Occipital lobe (tissue), 2 donors: ENCODE results near the gene NID1. TPM values are rescaled to one million over a fixed set of nuclear protein-coding genes. Genes with fewer than 3 reads are reported as not detected.
"Not testable (repeated sequence)": the region's sequence is repeated elsewhere in the genome, so short reads cannot be mapped to it uniquely, and the experiment has no call there.

Experiments
- DNase-seq: peaks from one replicate; lab custom pipeline; 2025; lab: John Stamatoyannopoulos, UW
- total RNA-seq: library from RNA; depleted of rRNA; stranded (reverse); fragments of >200 nt; gene quantifications from one replicate; pipeline ENCODE4 v1.2.3, GENCODE V29; 2014

NID1 gene
- total RNA-seq, 1 donor from 2014 or later: 17.6 TPM

DNA sequence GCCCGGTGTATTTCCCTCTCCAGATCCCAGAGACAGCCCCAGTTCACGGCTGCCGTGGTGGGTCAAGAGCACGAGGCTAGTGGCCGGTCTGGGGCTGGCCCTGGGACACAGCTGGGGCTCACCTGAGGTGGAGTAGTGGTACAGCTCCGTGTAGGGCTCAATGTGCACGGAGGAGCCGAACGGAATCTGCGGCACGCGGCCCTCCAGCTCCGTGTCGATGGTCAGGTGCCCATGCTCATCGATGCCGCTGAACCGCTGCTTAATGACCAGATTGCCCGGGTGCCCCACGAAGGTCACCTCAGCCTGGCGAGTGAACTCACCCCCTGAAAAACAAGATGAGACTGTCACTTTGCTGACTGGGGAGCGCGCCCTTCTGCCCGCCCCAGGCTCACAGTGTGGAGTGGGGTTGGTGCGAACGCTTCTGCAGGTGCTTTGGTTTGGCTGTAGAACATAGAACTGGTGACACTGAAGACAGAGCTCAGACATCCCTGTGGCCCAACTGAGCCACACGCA, 35.4 kb downstream of the NID1 start:
- no peak for DNase-seq

- no peak for DNase-seq
Measured at GRCh38 chr1:236027104-236027503, 37.8 kb downstream of the NID1 start.

- no peak for DNase-seq
Measured at GRCh38 chr1:236025836-236026235, 39.1 kb downstream of the NID1 start.

GRCh38 chr1:236024641-236025040, 40.2 kb downstream of the NID1 start:
- DNase-seq: no peak

DNA sequence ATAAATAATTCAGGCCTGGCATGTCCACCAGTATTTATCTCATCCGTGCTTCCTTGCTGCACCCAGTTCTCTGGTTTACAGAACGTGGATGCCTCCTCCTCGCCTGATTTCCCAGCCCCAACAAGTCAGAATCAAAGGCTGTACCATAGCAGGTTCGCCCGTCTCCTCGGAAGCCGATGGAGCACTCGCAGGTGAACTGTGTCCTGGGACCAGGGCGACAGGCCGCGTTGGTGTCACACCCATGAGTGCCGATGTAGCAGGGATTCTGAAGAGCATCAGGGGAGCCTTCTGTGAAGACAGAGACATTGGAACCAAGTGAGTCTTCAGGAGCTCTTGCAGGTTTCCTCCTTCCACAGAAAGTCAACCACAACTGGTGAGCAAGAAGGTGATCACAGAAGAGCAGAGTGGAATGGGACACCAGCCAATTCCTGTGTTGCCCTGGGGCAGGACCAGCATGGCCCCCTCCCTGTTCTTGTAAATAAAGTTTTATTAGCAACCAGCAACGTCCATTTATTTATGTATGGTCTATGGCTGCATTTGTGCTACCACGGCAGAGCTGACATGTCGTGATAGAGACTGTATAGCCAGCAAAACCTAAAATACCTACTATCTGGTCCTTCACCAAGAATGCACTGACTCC, 40.8 kb downstream of the NID1 start:
- DNase-seq: no peak

- no peak for DNase-seq
Measured at GRCh38 chr1:236021424-236022135, 43.3 kb downstream of the NID1 start.

- DNase-seq: no peak
Measured at GRCh38 chr1:236020359-236021219, 44.3 kb downstream of the NID1 start.

- no peak for DNase-seq
Measured at GRCh38 chr1:236018885-236019453, 45.9 kb downstream of the NID1 start.

DNA sequence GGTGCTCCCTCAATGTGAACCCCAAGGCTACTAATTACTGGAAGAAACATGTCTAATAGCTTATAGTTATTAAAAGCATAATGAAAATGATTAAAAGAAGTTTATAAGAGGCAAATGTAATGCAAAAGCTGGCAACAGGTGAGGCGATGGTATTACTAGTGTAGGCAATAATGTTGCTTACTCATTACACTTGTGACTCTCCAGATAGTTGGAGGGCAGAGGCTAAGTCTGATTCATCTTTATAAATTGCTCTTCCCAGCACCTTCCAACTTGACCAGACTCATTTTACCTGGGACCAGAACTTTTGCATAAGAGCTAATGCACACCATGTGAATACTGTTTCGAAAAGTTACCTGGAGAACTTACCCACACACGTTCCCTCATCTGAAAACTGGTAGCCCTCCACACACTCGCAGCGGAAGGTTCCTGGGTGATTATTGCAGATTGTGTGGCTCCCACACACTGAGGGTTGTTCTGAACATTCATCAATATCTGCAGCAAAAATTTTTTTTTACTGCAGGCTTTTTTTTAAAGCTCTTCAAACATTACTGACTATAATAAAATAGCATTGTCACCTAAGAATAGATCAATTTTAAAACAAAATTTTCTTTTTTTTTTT, 48.0 kb downstream of the NID1 start:
- no peak for DNase-seq

DNA sequence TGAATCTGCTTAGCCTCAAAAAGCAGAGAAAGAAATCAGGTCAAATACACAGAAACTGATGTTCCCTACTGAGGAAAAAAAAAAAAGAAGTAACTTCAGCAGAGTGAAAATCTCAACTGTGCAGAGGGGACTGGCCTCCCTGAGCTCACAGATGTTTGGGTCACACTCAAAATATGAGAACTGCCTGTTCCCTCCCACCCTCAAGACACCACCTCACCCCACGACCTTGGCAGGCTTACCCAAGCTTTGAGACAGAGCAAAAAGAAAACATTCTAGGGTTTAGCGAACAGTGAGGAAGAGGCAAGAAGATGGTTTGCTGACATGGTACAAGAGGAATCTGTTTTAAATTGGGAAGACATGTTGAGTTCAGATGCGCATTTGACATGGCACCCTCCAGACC, 48.8 kb downstream of the NID1 start:
- no peak for DNase-seq

GRCh38 chr1:236015539-236015938, 49.4 kb downstream of the NID1 start:
- DNase-seq: no peak

GRCh38 chr1:236013330-236013729, 51.6 kb downstream of the NID1 start:
- no peak for DNase-seq

DNA sequence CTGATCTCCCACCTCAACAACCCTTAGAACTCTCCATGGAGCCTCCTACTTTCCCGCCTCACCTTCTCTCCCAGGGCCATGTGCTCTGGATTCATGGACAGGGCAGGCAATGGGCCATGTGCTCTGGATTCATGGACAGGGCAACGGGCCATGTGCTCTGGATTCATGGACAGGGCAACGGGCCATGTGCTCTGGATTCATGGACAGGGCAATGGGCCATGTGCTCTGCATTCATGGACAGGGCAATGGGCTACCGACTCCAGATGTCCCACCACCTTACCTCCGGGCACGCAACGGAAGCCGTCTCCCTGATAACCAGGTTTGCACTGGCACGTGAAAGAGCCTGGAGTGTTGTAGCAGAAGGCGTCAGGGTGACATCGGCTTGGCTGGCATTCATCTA, 53.2 kb downstream of the NID1 start:
- no peak for DNase-seq

DNA sequence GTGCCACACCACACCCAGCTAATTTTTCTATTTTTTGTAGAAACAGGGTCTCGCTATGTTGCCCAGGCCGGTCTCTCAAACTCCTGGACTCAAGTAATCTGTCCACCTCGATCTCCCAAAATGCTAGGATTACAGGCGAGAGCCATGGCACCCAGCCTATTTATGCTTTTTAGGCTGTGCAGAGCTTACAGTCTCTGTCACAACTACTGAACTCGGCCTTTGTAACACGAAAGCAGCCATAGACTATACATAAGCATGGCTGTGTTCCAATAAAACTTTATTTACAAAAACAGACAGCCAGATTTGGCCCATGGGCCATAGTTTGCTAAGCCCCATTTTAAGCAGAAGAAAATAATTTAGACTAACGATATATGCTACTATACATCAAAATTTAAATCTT, 54.4 kb downstream of the NID1 start:
- DNase-seq: no peak

- no peak for DNase-seq
Measured at GRCh38 chr1:236009857-236010256, 55.0 kb downstream of the NID1 start.

DNA sequence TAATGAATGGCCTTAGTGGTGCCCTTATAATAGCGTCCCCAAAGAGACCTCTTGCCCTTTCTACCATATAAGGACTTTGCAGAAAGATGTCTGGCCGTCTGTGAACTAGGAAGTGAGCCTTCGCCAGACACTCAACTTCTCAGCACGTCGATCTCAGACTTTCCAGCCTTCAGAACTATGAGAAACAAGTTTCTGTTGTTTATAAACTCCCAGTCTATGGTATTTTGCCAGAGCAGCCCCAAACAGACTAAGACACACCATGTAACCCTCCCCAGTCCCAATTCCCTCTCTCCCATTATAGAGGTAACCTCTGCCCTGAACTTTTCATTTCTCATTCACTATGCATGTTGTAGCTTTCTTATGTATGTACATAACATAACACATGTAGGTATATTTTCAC, 55.7 kb downstream of the NID1 start:
- DNase-seq: no peak

DNA sequence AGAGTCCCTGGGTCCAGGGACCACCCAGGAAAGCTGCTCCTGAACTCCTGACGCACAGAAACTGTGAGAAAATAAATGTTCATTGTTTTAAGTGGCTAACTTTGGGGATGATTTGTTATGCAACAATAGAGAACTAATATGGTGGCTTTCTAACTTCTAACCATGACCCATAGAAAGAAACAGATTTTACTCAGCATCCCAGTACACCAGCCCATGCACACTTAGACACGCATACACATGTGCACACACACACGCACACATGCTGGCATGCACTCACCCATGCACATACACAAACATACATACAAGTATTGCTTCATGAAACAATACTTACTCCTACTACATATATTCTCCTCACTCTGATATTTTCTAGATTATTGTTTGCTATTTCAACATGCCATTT, 57.1 kb downstream of the NID1 start:
- no peak for DNase-seq

DNA sequence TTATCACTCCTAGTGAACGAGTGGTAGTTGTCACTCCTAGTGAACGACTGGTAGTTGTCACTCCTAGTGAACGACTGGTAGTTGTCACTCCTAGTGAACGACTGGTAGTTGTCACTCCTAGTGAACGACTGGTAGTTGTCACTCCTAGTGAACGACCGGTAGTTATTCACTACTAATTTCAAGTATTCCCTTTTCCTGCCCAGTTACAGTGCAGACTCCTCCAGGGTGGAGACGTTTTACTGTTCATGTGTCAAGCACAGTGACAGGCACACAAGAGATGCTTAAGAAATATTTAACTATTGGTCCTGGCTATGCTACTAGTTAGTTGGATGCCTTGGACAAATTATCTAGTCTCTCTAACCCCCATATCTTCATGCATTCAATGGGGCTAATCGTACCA, 61.8 kb downstream of the NID1 start:
- not testable (repeated sequence) for DNase-seq

DNA sequence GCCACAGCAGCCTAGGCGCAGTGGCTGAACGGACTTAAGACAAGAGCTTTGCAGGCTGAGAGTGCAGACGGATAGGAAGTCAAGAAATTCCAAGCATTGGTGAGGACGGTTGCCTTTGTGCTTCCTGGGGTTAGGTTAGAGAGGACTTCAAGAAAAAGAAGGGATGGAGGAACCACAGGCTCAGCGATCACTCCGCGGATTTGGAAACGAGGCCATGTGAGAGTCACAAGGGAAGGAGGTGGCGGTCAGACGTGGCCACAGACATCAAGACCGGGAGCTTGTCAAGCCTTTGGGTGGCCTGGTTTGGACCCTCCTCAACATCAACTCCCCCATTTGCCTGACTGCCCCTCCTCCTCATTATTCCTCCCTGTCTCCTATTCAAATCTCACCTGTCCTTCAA, 62.3 kb downstream of the NID1 start:
- no peak for DNase-seq

DNA sequence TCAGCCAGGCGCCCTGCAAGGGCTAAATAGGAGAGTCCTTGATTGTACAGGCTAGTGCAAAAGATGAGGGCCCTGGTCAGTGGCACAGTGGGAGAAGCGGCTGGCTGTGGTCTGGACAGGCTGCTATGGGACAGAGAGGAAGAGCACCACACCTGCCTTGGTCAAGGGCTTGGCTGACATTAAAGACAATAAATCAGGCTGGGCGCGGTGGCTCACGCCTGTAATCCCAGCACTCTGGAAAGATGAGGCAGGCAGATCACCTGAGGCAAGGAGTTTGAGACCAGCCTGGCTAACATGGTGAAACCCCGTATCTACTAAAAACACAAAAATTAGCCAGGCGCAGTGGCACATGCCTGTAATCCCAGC, 62.9 kb downstream of the NID1 start:
- no peak for DNase-seq

GRCh38 chr1:236000781-236001180, 64.1 kb downstream of the NID1 start:
- DNase-seq: no peak
